PC-9 (cell line): ENCODE data around the gene GLRX3. TPM values are rescaled to one million over a fixed set of nuclear protein-coding genes. Genes with fewer than 3 reads are reported as not detected.

Experiments
- BruUV-seq: library from RNA; stranded (reverse); fragments of 400-500 nt; replicated peaks from 2 replicates; lab custom pipeline; 2021; lab: Mats Ljungman, UMichigan
- CTCF ChIA-PET: fragments of 300-600 bp; sonication (Branson Sonifier 250); formaldehyde crosslinking; loops from one replicate; lab custom pipeline; 2022; ENCODE audit warnings: antibody characterized with exemption; lab: Charles Lee
- POLR2A ChIA-PET: fragments of 300-600 bp; sonication (Branson Sonifier 250); formaldehyde crosslinking; loops from one replicate; lab custom pipeline; 2022; ENCODE audit warnings: antibody characterized with exemption; ENCODE audit not compliant: unreplicated experiment; lab: Charles Lee
- DNase-seq, 2 experiments: peaks; one replicate each; pipeline versions ENCODE4 v3.0.0 to v3.0.0-alpha.2; 2015 to 2022; ENCODE audit warnings: mixed read lengths in 1 of 2
- H2AFZ ChIP-seq: fragments of 200-600 bp; sonication (generic); 2 replicates; pipeline ENCODE4 v1.8.1; 2017; ENCODE audit warnings: antibody characterized with exemption
- H3F3A ChIP-seq: fragments of 200-600 bp; sonication (generic); 2 replicates; pipeline ENCODE4 v1.8.1; 2017; ENCODE audit warnings: antibody characterized with exemption, mild to moderate bottlenecking, low read depth; ENCODE audit not compliant: insufficient read depth
- H3K27ac ChIP-seq: fragments of 200-600 bp; sonication (generic); 2 replicates; pipeline ENCODE4 v1.6.1; 2016; ENCODE audit warnings: mixed run types
- H3K27me3 ChIP-seq: fragments of 200-600 bp; sonication (generic); 2 replicates; pipeline ENCODE4 v1.6.1; 2016; ENCODE audit warnings: low read depth, mixed run types; ENCODE audit not compliant: insufficient read depth
- H3K36me3 ChIP-seq: fragments of 200-600 bp; sonication (generic); 2 replicates; pipeline ENCODE4 v1.6.1; 2016; ENCODE audit warnings: low read depth, mixed run types
- H3K4me1 ChIP-seq: fragments of 200-600 bp; sonication (generic); replicated peaks from 2 replicates; pipeline ENCODE4 v1.6.1; 2016; ENCODE audit warnings: mixed run types; ENCODE audit not compliant: insufficient read depth
- H3K4me2 ChIP-seq: fragments of 200-600 bp; sonication (generic); 2 replicates; pipeline ENCODE4 v1.6.1; 2017; ENCODE audit warnings: mixed run types
- H3K4me3 ChIP-seq: fragments of 200-600 bp; sonication (generic); 2 replicates; pipeline ENCODE4 v1.6.1; 2016; ENCODE audit warnings: mixed run types
- H3K79me2 ChIP-seq: fragments of 200-600 bp; sonication (generic); 2 replicates; pipeline ENCODE4 v1.6.1; 2017; ENCODE audit warnings: low read depth, mixed run types
- H3K9me2 ChIP-seq: fragments of 200-600 bp; sonication (generic); 2 replicates; pipeline ENCODE4 v1.8.1; 2017; ENCODE audit warnings: mild to moderate bottlenecking; ENCODE audit not compliant: insufficient read depth
- H3K9me3 ChIP-seq: fragments of 200-600 bp; sonication (generic); 2 replicates; pipeline ENCODE4 v1.8.1; 2016; ENCODE audit warnings: low read depth; ENCODE audit not compliant: insufficient read depth
- H4K20me1 ChIP-seq: fragments of 200-600 bp; sonication (generic); 2 replicates; pipeline ENCODE4 v1.8.1; 2017; ENCODE audit not compliant: insufficient read depth
- EZH2 ChIP-seq: fragments of 200-600 bp; sonication (generic); IDR thresholded peaks from 2 replicates; pipeline ENCODE4 v1.8.0; 2017; ENCODE audit warnings: antibody characterized with exemption, low read depth
- intact Hi-C: fragments of 100-400 bp; cut with micrococcal nuclease; formaldehyde crosslinking; loops from one replicate; pipeline ENCODE4 v1.10.0; 2022; ENCODE audit not compliant: unreplicated experiment
- total RNA-seq: library from RNA; stranded (reverse); gene quantifications from 2 replicates; pipeline ENCODE4 v1.2.3, GENCODE V29; 2021
- TF ChIP-seq, protein P1 (sequence below): fragments of 200-600 bp; sonication (generic); conservative IDR thresholded peaks from 2 replicates; pipeline ENCODE4 v1.6.1; 2017; ENCODE audit warnings: mixed run types, antibody characterized with exemption, mild to moderate bottlenecking, moderate library complexity

GLRX3 gene
- total RNA-seq, 1 experiment from 2014 or later: 78.0 TPM

DNA sequence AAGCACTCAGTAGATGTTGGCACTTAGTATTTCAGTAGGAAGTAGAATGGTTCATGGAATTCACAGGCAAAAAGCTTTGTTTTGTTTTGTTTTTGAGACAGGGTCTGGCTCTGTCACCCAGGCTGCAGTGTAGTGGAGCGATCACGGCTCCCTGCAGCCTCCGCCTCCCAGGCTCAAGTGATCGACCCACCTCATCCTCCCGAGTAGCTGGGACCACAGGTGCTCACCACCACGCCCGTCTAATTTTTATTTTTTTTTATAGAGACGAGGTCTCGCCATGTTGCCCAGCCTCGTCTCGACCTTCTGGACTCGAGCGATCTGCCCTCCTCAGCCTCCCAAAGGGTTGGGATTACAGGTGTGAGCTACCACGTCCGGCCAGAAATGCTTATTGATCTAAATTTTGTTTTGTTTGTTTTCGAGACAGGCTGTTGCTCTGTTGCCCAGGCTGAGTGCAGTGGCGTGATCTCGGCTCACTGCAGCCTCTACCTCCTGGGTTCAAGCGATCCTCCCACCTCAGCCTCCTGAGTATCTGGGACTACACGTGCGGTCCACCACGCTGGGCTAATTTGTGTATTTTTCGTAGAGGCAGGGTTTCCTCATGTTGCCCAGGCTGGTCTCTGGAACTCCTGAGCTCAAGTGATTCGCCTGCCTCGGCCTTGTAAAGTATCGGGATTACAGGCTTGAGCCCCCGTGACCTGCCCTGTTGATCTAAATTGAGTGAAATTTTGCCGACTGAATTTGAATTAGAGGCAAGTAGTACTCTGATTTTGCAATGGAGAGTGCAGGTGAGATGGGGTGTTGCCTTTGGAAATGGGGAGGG is 1.7 kb downstream of the GLRX3 start:
- DNase-seq: no peak
- no peak overlapping the region for H2AFZ ChIP-seq
- H3K4me3 ChIP-seq: peak overlapping the region; percentile 56; the same call in 1 of the 2 replicates
- H3K79me2 ChIP-seq: peaks cover 35% of the 10 kb centered on the region
- ChIA-PET POLR2A (interaction anchor here (0.6 to 1.4 kb wide), 3 partner anchors 26 to 33 kb away, joined by 3 to 5 read pairs (median 4); partner anchors contain the start of gene C10orf143), CTCF (interaction anchor here (0.6 kb wide), 2 partner anchors 13 to 27 kb away, joined by 3 to 13 read pairs; partner anchors contain the start of gene C10orf143)
- TF ChIP-seq EZH2: no peak
- TF ChIP-seq, protein P1, sequence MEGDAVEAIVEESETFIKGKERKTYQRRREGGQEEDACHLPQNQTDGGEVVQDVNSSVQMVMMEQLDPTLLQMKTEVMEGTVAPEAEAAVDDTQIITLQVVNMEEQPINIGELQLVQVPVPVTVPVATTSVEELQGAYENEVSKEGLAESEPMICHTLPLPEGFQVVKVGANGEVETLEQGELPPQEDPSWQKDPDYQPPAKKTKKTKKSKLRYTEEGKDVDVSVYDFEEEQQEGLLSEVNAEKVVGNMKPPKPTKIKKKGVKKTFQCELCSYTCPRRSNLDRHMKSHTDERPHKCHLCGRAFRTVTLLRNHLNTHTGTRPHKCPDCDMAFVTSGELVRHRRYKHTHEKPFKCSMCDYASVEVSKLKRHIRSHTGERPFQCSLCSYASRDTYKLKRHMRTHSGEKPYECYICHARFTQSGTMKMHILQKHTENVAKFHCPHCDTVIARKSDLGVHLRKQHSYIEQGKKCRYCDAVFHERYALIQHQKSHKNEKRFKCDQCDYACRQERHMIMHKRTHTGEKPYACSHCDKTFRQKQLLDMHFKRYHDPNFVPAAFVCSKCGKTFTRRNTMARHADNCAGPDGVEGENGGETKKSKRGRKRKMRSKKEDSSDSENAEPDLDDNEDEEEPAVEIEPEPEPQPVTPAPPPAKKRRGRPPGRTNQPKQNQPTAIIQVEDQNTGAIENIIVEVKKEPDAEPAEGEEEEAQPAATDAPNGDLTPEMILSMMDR: no peak
- no TSS peak for BruUV-seq
- H3K27ac ChIP-seq: peak overlapping the region; percentile 44; the same call in 1 of the 2 replicates
- H3K9me2 ChIP-seq: no peaks in the 10 kb centered on the region
- no peaks in the 10 kb centered on the region for H3F3A ChIP-seq
- H4K20me1 ChIP-seq: no peaks in the 10 kb centered on the region
- H3K36me3 ChIP-seq: no peaks in the 10 kb centered on the region
- intact Hi-C loops: no loop called here
- peak overlapping the region; percentile 71 for H3K4me2 ChIP-seq
- no peaks in the 10 kb centered on the region for H3K4me1 ChIP-seq
- H3K9me3 ChIP-seq: no peaks in the 10 kb centered on the region
- H3K27me3 ChIP-seq: no peaks in the 10 kb centered on the region

DNA sequence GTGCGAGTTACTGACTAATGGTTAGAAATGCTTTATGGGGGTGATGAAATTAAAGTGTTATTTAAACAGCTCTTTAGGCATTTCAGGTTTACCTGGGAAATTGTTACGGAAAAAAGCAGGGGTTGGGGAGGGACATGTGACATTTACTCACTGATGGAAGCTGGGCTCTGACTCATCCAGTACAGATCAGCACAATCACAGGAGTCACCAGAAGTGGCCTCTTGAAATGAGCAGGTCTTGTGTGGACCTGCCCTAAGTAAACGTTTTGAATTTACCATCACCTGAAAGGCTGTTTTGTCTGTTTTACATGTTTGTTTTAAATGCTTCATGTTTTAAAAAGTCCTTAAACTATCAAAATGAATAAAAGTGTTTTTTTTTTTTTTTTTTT is 2.3 kb downstream of the GLRX3 start:
- TF ChIP-seq EZH2: no peak
- TF ChIP-seq, protein P1: no peak
- DNase-seq: peak; percentile 34 to 66
- Histone ChIP-seq H2AFZ (no peak overlapping the region), H4K20me1 (no peaks in the 10 kb centered on the region), H3K4me1 (no peaks in the 10 kb centered on the region), H3F3A (no peaks in the 10 kb centered on the region), H3K9me2 (no peaks in the 10 kb centered on the region), H3K27me3 (no peaks in the 10 kb centered on the region), H3K9me3 (no peaks in the 10 kb centered on the region), H3K79me2 (peaks cover 35% of the 10 kb centered on the region), H3K36me3 (no peaks in the 10 kb centered on the region), H3K27ac (peak overlapping the region; percentile 44; the same call in 1 of the 2 replicates), H3K4me2 (peak overlapping the region; percentile 71), H3K4me3 (peak overlapping the region; percentile 56; the same call in 1 of the 2 replicates)
- no TSS peak for BruUV-seq
- ChIA-PET POLR2A (interaction anchor here (0.6 to 1.4 kb wide), 4 partner anchors 27 to 1907 kb away, joined by 3 to 5 read pairs (median 4); partner anchors contain the start of gene C10orf143), CTCF (interaction anchor here (0.6 kb wide), 1 partner anchor 28 kb away, joined by 3 read pairs; the partner anchor contains the start of gene C10orf143)
- intact Hi-C loops: no loop called here

DNA sequence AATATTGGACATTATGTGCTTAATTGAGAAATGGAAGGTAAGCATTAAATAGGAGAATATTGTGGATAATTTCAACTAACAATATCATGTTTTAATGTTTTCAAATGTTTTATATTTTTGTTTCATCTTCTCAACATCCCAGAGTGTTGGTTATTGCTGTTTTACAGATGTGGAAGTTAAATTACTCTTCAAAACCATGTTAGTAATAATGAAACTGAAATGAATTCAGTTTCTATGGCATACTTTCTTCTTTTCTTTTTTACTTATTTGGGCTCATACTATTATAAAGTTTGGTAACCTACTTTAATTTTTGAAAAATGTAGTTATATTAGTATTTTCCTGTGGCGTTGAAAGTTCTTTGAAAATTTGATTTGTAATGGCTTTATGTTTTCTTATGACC is 4.2 kb downstream of the GLRX3 start:
- no peak overlapping the region for H3K27ac ChIP-seq
- DNase-seq: no peak
- H3K9me3 ChIP-seq: no peaks in the 10 kb centered on the region
- H3K4me3 ChIP-seq: no peak overlapping the region
- H3K79me2 ChIP-seq: peaks cover 38% of the 10 kb centered on the region
- no peaks in the 10 kb centered on the region for H3K27me3 ChIP-seq
- TF ChIP-seq EZH2: no peak
- TF ChIP-seq, protein P1: no peak
- no peaks in the 10 kb centered on the region for H3K9me2 ChIP-seq
- no peak overlapping the region for H2AFZ ChIP-seq
- H3K4me1 ChIP-seq: no peaks in the 10 kb centered on the region
- POLR2A ChIA-PET: no interaction called here
- intact Hi-C loops: no loop called here
- no peaks in the 10 kb centered on the region for H3F3A ChIP-seq
- H3K4me2 ChIP-seq: no peak overlapping the region
- BruUV-seq: no TSS peak
- CTCF ChIA-PET: no interaction called here
- H3K36me3 ChIP-seq: no peaks in the 10 kb centered on the region
- H4K20me1 ChIP-seq: no peaks in the 10 kb centered on the region
